ENCODE data around the gene ZNF746. TPM values are rescaled to one million over a fixed set of nuclear protein-coding genes. Genes with fewer than 3 reads are reported as not detected.

Gene ZNF746
- 14.1 and 16.0 TPM in 2 replicates for total RNA-seq

DNA sequence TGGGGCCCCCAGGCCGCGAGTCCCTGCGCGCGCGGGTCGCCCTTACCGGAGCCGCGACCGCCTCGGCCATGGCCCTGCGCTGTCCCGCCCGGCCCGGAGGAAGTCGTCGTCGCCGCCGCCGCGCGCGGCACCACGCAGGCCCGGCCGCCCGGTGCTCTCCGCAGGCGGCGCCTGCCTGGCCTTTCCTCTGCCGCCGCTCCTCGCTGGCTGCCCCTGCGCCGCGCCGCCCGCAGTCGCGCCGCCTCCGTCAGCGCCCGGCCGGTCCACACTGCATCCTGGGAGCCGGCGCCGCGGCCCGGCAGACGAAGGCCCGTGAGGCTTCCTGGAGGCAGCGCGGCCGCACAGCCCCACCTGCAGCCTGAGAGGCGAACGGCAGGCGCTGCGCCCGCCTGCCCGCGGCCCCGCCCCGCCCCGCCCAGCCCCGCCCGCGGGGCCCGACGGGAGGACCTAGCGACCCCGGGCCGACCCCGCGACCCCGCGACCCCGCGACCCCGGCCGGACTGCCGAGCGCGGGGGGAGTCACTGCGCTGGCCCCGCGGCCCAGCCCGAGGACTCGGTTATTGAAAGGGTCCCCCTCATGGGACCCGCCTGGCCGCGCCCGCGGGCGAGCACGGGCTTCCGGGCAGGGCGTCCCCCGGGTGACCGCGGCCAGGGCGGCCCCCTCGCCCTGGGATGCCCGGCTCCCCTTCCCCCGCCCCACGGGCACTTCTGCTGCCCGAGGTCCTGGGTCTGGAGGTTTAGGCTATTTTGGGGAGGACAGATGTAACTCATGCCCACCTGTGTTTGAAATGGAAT is at the start of gene ZNF746:
TSS of gene ZNF746 (minus strand) at position 343 of the 795 bp plus-strand sequence. CDS start at position 70, 273 bp downstream.

DNA sequence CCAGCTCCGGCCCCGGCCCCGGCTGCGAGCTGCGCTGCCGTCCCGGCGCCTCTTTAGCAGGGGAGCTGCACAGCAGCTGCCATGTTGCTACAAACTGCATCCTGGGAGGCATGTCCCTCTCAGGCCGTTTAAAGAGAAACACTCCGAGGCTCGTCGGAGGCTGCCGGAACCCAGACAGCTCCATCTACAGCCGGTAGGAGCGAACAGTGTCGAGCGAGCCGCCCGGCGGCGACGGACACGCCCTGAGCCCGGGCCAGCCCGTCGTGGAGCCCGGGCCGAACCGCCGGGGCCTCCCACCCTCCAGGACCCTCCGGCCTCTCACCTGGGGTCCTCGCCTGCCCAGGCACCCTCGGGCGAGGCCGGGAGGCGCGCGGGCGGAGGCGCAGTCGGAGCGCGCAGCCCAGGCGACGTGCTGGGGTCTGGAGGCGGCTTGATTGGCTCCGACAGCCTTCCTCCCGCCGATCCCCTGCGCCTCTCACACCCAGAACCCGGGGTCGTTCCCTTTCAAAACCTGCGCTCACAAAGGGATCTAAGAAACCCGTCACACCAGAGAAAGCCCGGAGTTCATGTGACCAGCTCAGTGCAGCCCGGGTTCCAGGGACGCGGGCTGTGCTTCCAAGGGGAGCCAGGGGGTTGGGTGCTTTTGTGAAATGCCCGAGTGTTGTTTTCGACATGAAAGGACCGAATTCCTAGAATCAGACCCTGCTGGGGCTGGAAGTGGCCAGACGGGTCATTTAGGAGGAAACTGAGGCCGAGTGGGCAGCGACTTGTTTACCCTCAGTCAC is 36.9 kb downstream of the ZNF746 start, which contains the start of gene ZNF777:
TSS of gene ZNF777 (minus strand) at position 570 of the 785 bp plus-strand sequence. CDS start 5,040 bp downstream, outside the sequence.

Other genes starting within 250 kb of the ZNF746 start
- gene ZNF783, start 235.6 kb downstream of the ZNF746 start, total RNA-seq = 4.2 and 4.3 TPM in 2 replicates
- 8.7 and 9.1 TPM in 2 replicates for gene ZNF777, start 36.7 kb downstream of the ZNF746 start, total RNA-seq

Data from bronchus fibroblast of lung (primary cell).